HCT116 (cell line): ENCODE data around the gene SLC15A3. TPM values are rescaled to one million over a fixed set of nuclear protein-coding genes. Genes with fewer than 3 reads are reported as not detected.

Experiments used
- ATAC-seq: fragments of 200-7000 bp; cut with Tn5 transposase; 2 replicates; pipeline ENCODE4 v1.9.1; 2020; ENCODE audit warnings: mild to moderate bottlenecking, moderate library complexity
- BruUV-seq: library from RNA; stranded (reverse); fragments of 400-500 nt; replicated peaks from 2 replicates; lab custom pipeline; 2021; lab: Mats Ljungman, UMichigan
- CTCF ChIA-PET: fragments of 300-600 bp; sonication (Branson Sonifier 250); formaldehyde crosslinking; loops from one replicate; lab custom pipeline; 2021; ENCODE audit warnings: antibody characterized with exemption; lab: Charles Lee
- POLR2A ChIA-PET: fragments of 300-600, 350-600 bp; sonication (Branson Sonifier 250); formaldehyde crosslinking; loops from one replicate; lab custom pipeline; 2021; ENCODE audit warnings: antibody characterized with exemption; lab: Charles Lee
- RAD21 ChIA-PET, 2 experiments: fragments of 300-600 bp; sonication (Branson Sonifier 250); formaldehyde crosslinking; loops; one replicate each; lab custom pipeline; 2023; ENCODE audit warnings: low total read pairs in 2 of 2; ENCODE audit not compliant: uncharacterized antibody in 2 of 2, unreplicated experiment in 2 of 2, low non-redundant PET in 1 of 2; lab: Charles Lee
- DNase-seq: peaks from one replicate; pipeline ENCODE4 v3.0.0-alpha.2; 2010; ENCODE audit warnings: low read depth, low spot score
- H2AFZ ChIP-seq: fragments of 200-600 bp; shearing (Covaris generic), sonication (generic); 2 replicates; pipeline ENCODE4 v1.6.1; 2017; ENCODE audit warnings: low read depth, mixed run types, mixed read lengths, antibody characterized with exemption, low read length; ENCODE audit not compliant: poor library complexity, severe bottlenecking
- H3K27ac ChIP-seq: 2 replicates; pipeline ENCODE4 v1.5.1; 2012; ENCODE audit warnings: low read depth, low read length
- H3K27me3 ChIP-seq: fragments of 200-600 bp; sonication (generic); 2 replicates; pipeline ENCODE4 v1.6.1; 2016; ENCODE audit warnings: mixed run types, low read length, mixed read lengths; ENCODE audit not compliant: insufficient read depth
- H3K36me3 ChIP-seq, 2 experiments: fragments of 200-500 bp in 1 of 2; fragments of 200-600 bp in 1 of 2; sonication (Bioruptor generic) in 1 of 2; sonication (generic) in 1 of 2; 2 replicates each; pipeline versions ENCODE4 v1.5.1 to v1.6.1; 2014 to 2016; ENCODE audit warnings: low read length in 2 of 2, inconsistent platforms in 1 of 2, mixed read lengths in 1 of 2, mixed run types in 1 of 2; ENCODE audit not compliant: insufficient read depth in 2 of 2, control insufficient read depth in 1 of 2
- H3K4me1 ChIP-seq, 2 experiments: fragments of 200-600 bp in 1 of 2; sonication (generic) in 1 of 2; 2 replicates each; pipeline versions ENCODE4 v1.5.1 to v1.6.1; 2012 to 2017; ENCODE audit warnings: low read length in 2 of 2, inconsistent platforms in 1 of 2, mild to moderate bottlenecking in 1 of 2, mixed read lengths in 1 of 2, mixed run types in 1 of 2, moderate library complexity in 1 of 2; ENCODE audit not compliant: insufficient read depth in 2 of 2, control insufficient read depth in 1 of 2
- H3K4me2 ChIP-seq: fragments of 200-600 bp; sonication (generic); 2 replicates; pipeline ENCODE4 v1.6.1; 2017; ENCODE audit warnings: mixed run types, low read length, mixed read lengths
- H3K4me3 ChIP-seq, 2 experiments: fragments of 200-600 bp in 1 of 2; sonication (generic) in 1 of 2; replicated peaks in 1 of 2; 2 replicates each; pipeline ENCODE4 v1.5.1; 2011 to 2016; ENCODE audit warnings: low read length in 2 of 2, control low read depth in 1 of 2, low read depth in 1 of 2, mild to moderate bottlenecking in 1 of 2, mixed read lengths in 1 of 2, mixed run types in 1 of 2
- H3K79me2 ChIP-seq: fragments of 200-600 bp; sonication (generic); 2 replicates; pipeline ENCODE4 v1.6.1; 2017; ENCODE audit warnings: mild to moderate bottlenecking, mixed run types, low read length, moderate library complexity, mixed read lengths; ENCODE audit not compliant: insufficient read depth
- H3K9ac ChIP-seq: fragments of 200-600 bp; sonication (generic); 2 replicates; pipeline ENCODE4 v1.6.1; 2016; ENCODE audit warnings: low read length, mixed read lengths
- H3K9me2 ChIP-seq: fragments of 200-600 bp; sonication (generic), shearing (Covaris generic); 2 replicates; pipeline ENCODE4 v1.6.1; 2017; ENCODE audit warnings: mixed run types, mild to moderate bottlenecking, moderate library complexity; ENCODE audit not compliant: insufficient read depth
- H3K9me3 ChIP-seq, 2 experiments: fragments of 200-500 bp in 1 of 2; fragments of 200-600 bp in 1 of 2; sonication (Bioruptor generic) in 1 of 2; sonication (generic) in 1 of 2; 2 replicates each; pipeline ENCODE4 v1.6.1; 2014 to 2017; ENCODE audit warnings: low read length in 2 of 2, mixed read lengths in 2 of 2, inconsistent platforms in 1 of 2, low read depth in 1 of 2, mild to moderate bottlenecking in 1 of 2, mixed run types in 1 of 2, moderate library complexity in 1 of 2; ENCODE audit not compliant: control insufficient read depth in 1 of 2, insufficient read depth in 1 of 2
- H4K20me1 ChIP-seq: fragments of 200-600 bp; sonication (generic), shearing (Covaris generic); 2 replicates; pipeline ENCODE4 v1.6.1; 2017; ENCODE audit warnings: mixed run types, mild to moderate bottlenecking, moderate library complexity; ENCODE audit not compliant: insufficient read depth
- ATF3 ChIP-seq: IDR thresholded peaks from 2 replicates; pipeline ENCODE4 v1.6.1; 2012
- CBX3 ChIP-seq: IDR thresholded peaks from 2 replicates; pipeline ENCODE4 v1.6.1; 2012; ENCODE audit warnings: low read depth
- CTCF ChIP-seq, 3 experiments: fragments of 200-600 bp in 1 of 3; sonication (generic) in 1 of 3; IDR thresholded peaks in 2 of 3; conservative IDR thresholded peaks in 1 of 3; 2 replicates each; pipeline ENCODE4 v1.5.1; 2012 to 2017; ENCODE audit warnings: low read depth in 2 of 3, low read length in 2 of 3, antibody characterized with exemption in 1 of 3, borderline replicate concordance in 1 of 3, control low read depth in 1 of 3, mild to moderate bottlenecking in 1 of 3, mixed read lengths in 1 of 3, mixed run types in 1 of 3, moderate library complexity in 1 of 3; ENCODE audit not compliant: insufficient read depth in 1 of 3
- EGR1 ChIP-seq: IDR thresholded peaks from 2 replicates; pipeline ENCODE4 v1.6.1; 2012; ENCODE audit warnings: low read depth
- EZH2 ChIP-seq: fragments of 200-600 bp; sonication (generic); IDR thresholded peaks from 2 replicates; pipeline ENCODE4 v1.6.1; 2017; ENCODE audit warnings: antibody characterized with exemption, mixed run types
- FOSL1 ChIP-seq: IDR thresholded peaks from 2 replicates; pipeline ENCODE4 v1.6.1; 2012; ENCODE audit warnings: low read depth
- POLR2A ChIP-seq: IDR thresholded peaks from 2 replicates; pipeline ENCODE4 v1.7.0; 2011; ENCODE audit warnings: borderline replicate concordance; ENCODE audit not compliant: insufficient read depth, insufficient read length; ENCODE audit errors: extremely low read depth
- POLR2AphosphoS5 ChIP-seq: IDR thresholded peaks from 2 replicates; pipeline ENCODE4 v1.6.1; 2011; ENCODE audit warnings: mild to moderate bottlenecking, low read depth, low read length, moderate library complexity
- ZNF274 ChIP-seq: fragments of 200-500 bp; sonication (Bioruptor generic); IDR thresholded peaks from 2 replicates; pipeline ENCODE4 v1.6.1; 2014; ENCODE audit warnings: mild to moderate bottlenecking, low read depth, low read length, inconsistent platforms
- intact Hi-C: fragments of 100-400 bp; cut with micrococcal nuclease; formaldehyde crosslinking; loops from 2 replicates; pipeline ENCODE4 v1.10.0; 2022
- total RNA-seq: library from RNA; stranded (reverse); gene quantifications from one replicate; pipeline ENCODE4 v1.2.1, GENCODE V29; 2021; ENCODE audit not compliant: unreplicated experiment

SLC15A3 gene
- total RNA-seq, 1 experiment from 2014 or later, result not detected

GRCh38 chr11:60947700-60948099, 4.3 kb downstream of the SLC15A3 start:
- TF ChIP-seq CTCF (IDR thresholded peaks at IDR 0.05 in 2 of 3, conservative IDR thresholded peaks at IDR 0.05 in 1 of 3; ENCODE audit: borderline replicate concordance in 1 of 3, insufficient read depth in 1 of 3, low read depth in 2 of 3, low read length in 2 of 3) (no peak), FOSL1 (no peak), CBX3 (no peak)
- ChIA-PET POLR2A (no interaction called here), RAD21 (no interaction called here), CTCF (interaction anchor here (0.7 kb wide), 1 partner anchor 48 kb away, joined by 3 read pairs; no protein-coding TSS in a partner anchor)
- no TSS peak for BruUV-seq
- no peak overlapping the region for H3K4me3 ChIP-seq
- no peak overlapping the region for H2AFZ ChIP-seq
- H3K9ac ChIP-seq, result no peak overlapping the region
- no peaks in the 10 kb centered on the region for H3K9me3 ChIP-seq
- no peaks in the 10 kb centered on the region for H3K9me2 ChIP-seq
- H3K27ac ChIP-seq, result no peak overlapping the region
- intact Hi-C loops, result no loop called here
- ATAC-seq (no peak), DNase-seq (no peak)
- no peaks in the 10 kb centered on the region for H3K79me2 ChIP-seq
- H3K36me3 ChIP-seq, result no peaks in the 10 kb centered on the region
- H3K4me1 ChIP-seq, result no peaks in the 10 kb centered on the region
- H3K27me3 ChIP-seq, result no peaks in the 10 kb centered on the region
- no peaks in the 10 kb centered on the region for H4K20me1 ChIP-seq
- no peak overlapping the region for H3K4me2 ChIP-seq

- no peaks in the 10 kb centered on the region for H3K36me3 ChIP-seq
- no TSS peak for BruUV-seq
- no peak for DNase-seq
- intact Hi-C loops, result no loop called here
- no peaks in the 10 kb centered on the region for H4K20me1 ChIP-seq
- ChIA-PET CTCF (no interaction called here), RAD21 (no interaction called here), POLR2A (no interaction called here)
- no peaks in the 10 kb centered on the region for H3K4me1 ChIP-seq
- no peaks in the 10 kb centered on the region for H3K27me3 ChIP-seq
- no peaks in the 10 kb centered on the region for H3K79me2 ChIP-seq
- no peaks in the 10 kb centered on the region for H3K9me3 ChIP-seq
- no peaks in the 10 kb centered on the region for H3K9me2 ChIP-seq
- no peak for ATAC-seq
- no peak overlapping the region for H3K4me3 ChIP-seq
- H3K9ac ChIP-seq, result no peak overlapping the region
- no peak overlapping the region for H2AFZ ChIP-seq
- H3K4me2 ChIP-seq, result no peak overlapping the region
- no peak overlapping the region for H3K27ac ChIP-seq
- no peak for TF ChIP-seq POLR2A
- no peak for TF ChIP-seq ATF3
- TF ChIP-seq POLR2AphosphoS5, result no peak
- no peak for TF ChIP-seq FOSL1
- TF ChIP-seq CBX3, result no peak
- TF ChIP-seq ZNF274, result no peak
- TF ChIP-seq EGR1, result no peak
- no peak for TF ChIP-seq EZH2
- no peak for TF ChIP-seq CTCF (IDR thresholded peaks at IDR 0.05 in 2 of 3, conservative IDR thresholded peaks at IDR 0.05 in 1 of 3; ENCODE audit: borderline replicate concordance in 1 of 3, insufficient read depth in 1 of 3, low read depth in 2 of 3, low read length in 2 of 3)
- TF ChIP-seq, all 23 proteins: peak for 0
Observed at GRCh38 chr11:60946601-60947264, 5.2 kb downstream of the SLC15A3 start.
